Rectal smooth muscle tissue (tissue), 1 donor: Measurements from ENCODE around the gene SND1.
"Not testable (repeated sequence)": the region's sequence is repeated elsewhere in the genome, so short reads cannot be mapped to it uniquely, and the experiment has no call there.

Experiments
- H3K27ac ChIP-seq: one replicate; pipeline ENCODE4 v1.7.0; 2013; ENCODE audit warnings: low read depth, low read length, inconsistent platforms
- H3K27me3 ChIP-seq: one replicate; pipeline ENCODE4 v1.7.0; 2013; ENCODE audit warnings: low read length; ENCODE audit not compliant: control insufficient read depth, insufficient read depth
- H3K36me3 ChIP-seq: one replicate; pipeline ENCODE4 v1.7.0; 2013; ENCODE audit warnings: low read length; ENCODE audit not compliant: control insufficient read depth, insufficient read depth
- H3K4me1 ChIP-seq: one replicate; pipeline ENCODE4 v1.7.0; 2013; ENCODE audit warnings: low read length; ENCODE audit not compliant: control insufficient read depth, insufficient read depth
- H3K4me3 ChIP-seq: one replicate; pipeline ENCODE4 v1.7.0; 2013; ENCODE audit warnings: low read length
- H3K9ac ChIP-seq: one replicate; pipeline ENCODE4 v1.7.0; 2013; ENCODE audit warnings: low read length

SND1 gene

DNA sequence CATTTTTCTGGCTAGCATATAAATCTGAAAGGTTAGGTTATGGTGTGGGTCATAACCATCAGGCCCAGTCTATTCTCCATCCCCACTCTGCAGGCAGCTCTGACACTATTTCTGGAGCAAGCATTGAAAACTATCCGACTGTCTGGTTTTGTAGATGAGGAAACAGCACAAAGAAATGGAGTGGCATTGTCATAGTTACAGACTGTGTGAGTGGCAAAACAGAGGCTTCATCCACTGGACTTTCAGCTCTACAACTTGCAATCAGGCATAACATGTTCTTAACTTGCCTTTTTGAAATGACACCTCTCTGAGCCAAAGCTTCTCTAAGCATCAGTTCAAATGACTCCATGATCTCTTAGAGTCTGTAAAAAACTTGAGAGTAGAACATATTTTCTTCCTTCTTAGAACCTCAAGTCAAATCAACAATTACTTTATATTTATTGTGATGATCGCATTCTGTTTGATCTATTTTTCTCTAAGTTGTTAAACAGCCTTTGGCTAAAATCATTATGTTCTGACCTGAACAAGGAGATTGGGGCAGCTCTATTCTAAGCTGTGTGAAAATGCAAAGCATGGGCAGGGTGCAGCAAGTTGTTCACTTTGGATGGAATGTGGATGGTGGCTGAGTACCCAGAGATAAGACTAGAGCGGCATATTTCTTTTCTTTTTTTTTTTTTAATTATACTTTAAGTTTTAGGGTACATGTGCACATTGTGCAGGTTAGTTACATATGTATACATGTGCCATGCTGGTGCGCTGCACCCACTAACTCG lies 310.8 kb downstream of the SND1 start:
- Histone ChIP-seq H3K4me3 (no peak overlapping the region), H3K27me3 (no peaks in the 10 kb centered on the region), H3K9ac (no peak overlapping the region), H3K36me3 (no peaks in the 10 kb centered on the region), H3K27ac (no peak overlapping the region), H3K4me1 (no peaks in the 10 kb centered on the region)

DNA sequence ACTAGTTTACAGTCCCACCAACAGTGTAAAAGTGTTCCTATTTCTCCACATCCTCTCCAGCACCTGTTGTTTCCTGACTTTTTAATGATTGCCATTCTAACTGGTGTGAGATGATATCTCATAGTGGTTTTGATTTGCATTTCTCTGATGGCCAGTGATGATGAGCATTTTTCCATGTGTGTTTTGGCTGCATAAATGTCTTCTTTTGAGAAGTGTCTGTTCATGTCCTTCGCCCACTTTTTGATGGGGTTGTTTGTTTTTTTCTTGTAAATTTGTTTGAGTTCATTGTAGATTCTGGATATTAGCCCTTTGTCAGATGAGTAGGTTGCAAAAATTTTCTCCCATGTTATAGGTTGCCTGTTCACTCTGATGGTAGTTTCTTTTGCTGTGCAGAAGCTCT lies 311.9 kb downstream of the SND1 start:
- not testable (repeated sequence) for H3K27me3 ChIP-seq, H3K27ac ChIP-seq, H3K4me1 ChIP-seq, H3K9ac ChIP-seq, H3K36me3 ChIP-seq, H3K4me3 ChIP-seq

DNA sequence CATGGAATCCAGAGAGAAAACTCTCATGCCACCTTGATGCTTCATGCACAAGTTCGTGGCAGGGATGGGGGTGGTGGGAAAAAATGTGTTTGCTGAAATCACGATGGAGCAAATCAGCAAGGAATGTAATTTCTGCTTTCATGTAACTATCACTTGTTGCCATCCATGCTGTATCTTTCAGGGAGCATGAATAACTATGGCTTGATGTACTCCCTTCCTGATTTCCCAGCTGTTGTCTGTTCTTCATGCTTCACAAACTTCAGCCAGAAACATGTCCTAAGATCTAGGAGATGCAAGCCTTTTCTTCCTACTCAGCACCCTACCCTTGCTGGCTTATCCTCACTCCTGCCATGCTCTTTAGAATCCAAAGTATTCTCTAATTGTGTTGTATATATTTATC lies 315.3 kb downstream of the SND1 start:
- no peak overlapping the region for H3K9ac ChIP-seq
- H3K4me3 ChIP-seq = no peak overlapping the region
- H3K4me1 ChIP-seq = no peaks in the 10 kb centered on the region
- no peaks in the 10 kb centered on the region for H3K36me3 ChIP-seq
- H3K27ac ChIP-seq = no peak overlapping the region
- H3K27me3 ChIP-seq = no peaks in the 10 kb centered on the region

- Histone ChIP-seq H3K4me1 (peaks cover 5% of the 10 kb centered on the region), H3K4me3 (no peak overlapping the region), H3K9ac (no peak overlapping the region), H3K27me3 (no peaks in the 10 kb centered on the region), H3K36me3 (no peaks in the 10 kb centered on the region), H3K27ac (no peak overlapping the region)
Measured at GRCh38 chr7:127968547-127968946, 316.6 kb downstream of the SND1 start.

GRCh38 chr7:127973832-127974231 lies 321.8 kb downstream of the SND1 start:
- H3K4me1 ChIP-seq = peaks cover 10% of the 10 kb centered on the region
- no peaks in the 10 kb centered on the region for H3K27me3 ChIP-seq
- H3K9ac ChIP-seq = no peak overlapping the region
- H3K27ac ChIP-seq = no peak overlapping the region
- H3K4me3 ChIP-seq = no peak overlapping the region
- H3K36me3 ChIP-seq = no peaks in the 10 kb centered on the region

- H3K4me1 ChIP-seq = peaks cover 10% of the 10 kb centered on the region
- no peaks in the 10 kb centered on the region for H3K27me3 ChIP-seq
- no peak overlapping the region for H3K4me3 ChIP-seq
- no peaks in the 10 kb centered on the region for H3K36me3 ChIP-seq
- no peak overlapping the region for H3K9ac ChIP-seq
- no peak overlapping the region for H3K27ac ChIP-seq
Measured at GRCh38 chr7:127974446-127975035, 322.5 kb downstream of the SND1 start.

DNA sequence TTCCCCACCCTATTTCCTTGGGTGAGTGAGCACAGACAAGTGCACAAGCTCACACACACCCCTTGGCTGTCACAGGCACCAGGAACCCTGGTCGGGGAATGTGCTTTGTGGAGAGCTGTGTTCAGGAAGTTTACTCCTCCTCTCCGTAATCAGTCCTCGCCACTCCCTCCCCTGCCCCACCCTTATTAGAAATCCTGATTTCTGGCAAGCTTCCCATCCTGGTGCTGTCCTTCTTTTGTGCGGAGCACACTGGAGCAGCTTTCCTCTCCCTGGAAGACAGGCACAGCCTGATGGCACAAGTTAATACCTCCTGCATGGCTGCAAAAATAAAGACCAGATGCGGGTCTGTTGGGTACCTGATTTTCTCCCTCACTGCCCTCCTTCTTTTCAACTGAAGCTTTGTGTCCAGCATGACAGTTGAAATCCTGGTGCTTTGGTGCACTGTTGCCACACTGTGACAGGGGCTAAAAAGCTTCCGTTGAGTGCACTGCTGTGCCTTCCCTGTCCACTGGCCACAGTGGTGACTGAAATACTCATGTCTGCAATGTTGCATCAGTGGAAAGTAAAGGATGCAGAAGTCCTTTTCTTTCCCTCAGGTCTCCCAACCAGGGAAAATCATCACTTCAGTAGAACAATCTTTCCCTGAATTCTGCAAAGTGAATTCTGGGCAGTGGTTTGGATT lies 324.2 kb downstream of the SND1 start:
- no peaks in the 10 kb centered on the region for H3K36me3 ChIP-seq
- H3K4me3 ChIP-seq = no peak overlapping the region
- peaks cover 10% of the 10 kb centered on the region for H3K4me1 ChIP-seq
- H3K27ac ChIP-seq = no peak overlapping the region
- H3K9ac ChIP-seq = no peak overlapping the region
- no peaks in the 10 kb centered on the region for H3K27me3 ChIP-seq

GRCh38 chr7:127976738-127977120 lies 324.7 kb downstream of the SND1 start:
- H3K9ac ChIP-seq = no peak overlapping the region
- no peak overlapping the region for H3K4me3 ChIP-seq
- H3K36me3 ChIP-seq = no peaks in the 10 kb centered on the region
- H3K4me1 ChIP-seq = peaks cover 10% of the 10 kb centered on the region
- H3K27ac ChIP-seq = no peak overlapping the region
- H3K27me3 ChIP-seq = no peaks in the 10 kb centered on the region

- Histone ChIP-seq H3K27ac (no peak overlapping the region), H3K4me1 (peaks cover 9% of the 10 kb centered on the region), H3K9ac (no peak overlapping the region), H3K27me3 (no peaks in the 10 kb centered on the region), H3K36me3 (no peaks in the 10 kb centered on the region), H3K4me3 (no peak overlapping the region)
Measured at GRCh38 chr7:127978421-127978820, 326.4 kb downstream of the SND1 start.

DNA sequence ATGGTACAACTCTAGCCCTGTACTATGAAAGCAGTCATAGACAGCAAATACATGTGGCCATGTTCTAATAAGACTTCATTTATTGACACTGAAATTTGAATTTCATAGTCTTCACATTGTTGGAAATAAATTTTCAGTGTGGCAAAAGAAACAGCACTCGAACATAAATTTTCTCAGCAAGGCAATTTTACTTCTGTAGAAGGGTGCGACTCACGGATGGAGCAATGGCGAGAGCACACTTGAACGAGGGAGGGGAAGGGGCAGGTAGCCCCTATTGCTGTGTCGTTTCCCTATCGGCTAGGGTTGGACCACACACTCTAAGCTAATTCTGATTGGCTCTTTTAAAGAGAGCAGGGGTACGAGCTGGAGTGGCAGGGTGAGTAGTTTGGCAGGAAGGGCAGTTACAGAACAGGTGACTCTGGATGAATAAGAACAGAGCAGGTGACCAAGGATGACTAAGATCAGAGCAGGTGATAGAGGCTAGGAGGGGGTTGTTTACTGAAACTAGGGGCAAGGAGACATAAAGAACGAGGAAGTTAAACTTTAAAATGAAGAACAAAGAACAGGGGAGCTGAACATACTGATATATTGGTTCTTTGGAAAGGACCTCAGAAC lies 327.2 kb downstream of the SND1 start:
- Histone ChIP-seq H3K27me3 (no peaks in the 10 kb centered on the region), H3K36me3 (no peaks in the 10 kb centered on the region), H3K4me3 (no peak overlapping the region), H3K27ac (no peak overlapping the region), H3K4me1 (peaks cover 3% of the 10 kb centered on the region), H3K9ac (no peak overlapping the region)

- H3K27me3 ChIP-seq = no peaks in the 10 kb centered on the region
- H3K9ac ChIP-seq = no peak overlapping the region
- peaks cover 3% of the 10 kb centered on the region for H3K4me1 ChIP-seq
- no peak overlapping the region for H3K27ac ChIP-seq
- no peak overlapping the region for H3K4me3 ChIP-seq
- H3K36me3 ChIP-seq = no peaks in the 10 kb centered on the region
Measured at GRCh38 chr7:127979728-127980126, 327.7 kb downstream of the SND1 start.

GRCh38 chr7:127980901-127981300 lies 328.9 kb downstream of the SND1 start:
- no peak overlapping the region for H3K9ac ChIP-seq
- no peak overlapping the region for H3K4me3 ChIP-seq

More at GRCh38 chr7:127980901-127981300, 328.9 kb downstream of the SND1 start:
- Histone ChIP-seq H3K27ac (no peak overlapping the region), H3K4me1 (peaks cover 3% of the 10 kb centered on the region), H3K36me3 (no peaks in the 10 kb centered on the region), H3K27me3 (no peaks in the 10 kb centered on the region)
